ENCODE measurements around the gene NDUFA1.
"Not testable (repeated sequence)": the region's sequence is repeated elsewhere in the genome, so short reads cannot be mapped to it uniquely, and the experiment has no call there.

The NDUFA1 gene

GRCh38 chrX:119871599-119872395 is at the start of gene NDUFA1, which contains the start of gene RNF113A:
TSS of gene NDUFA1 (plus strand) at chrX:119871832. CDS start at chrX:119871912, 80 bp downstream.
TSS of gene RNF113A (minus strand) at chrX:119871733. CDS start at chrX:119871613, 120 bp downstream.
- peak; percentile 77 for DNase-seq (ENCODE audit: low read depth)

- DNase-seq (ENCODE audit: low read depth) = not testable (repeated sequence)
Observed at GRCh38 chrX:119824221-119824620, 47.4 kb upstream of the NDUFA1 start.

GRCh38 chrX:119826399-119826959 is 45.2 kb upstream of the NDUFA1 start:
- DNase-seq (ENCODE audit: low read depth) = no peak

GRCh38 chrX:119828446-119828845 is 43.2 kb upstream of the NDUFA1 start:
- DNase-seq (ENCODE audit: low read depth) = no peak

GRCh38 chrX:119833905-119834304 is 37.7 kb upstream of the NDUFA1 start:
- DNase-seq (ENCODE audit: low read depth) = no peak

DNA sequence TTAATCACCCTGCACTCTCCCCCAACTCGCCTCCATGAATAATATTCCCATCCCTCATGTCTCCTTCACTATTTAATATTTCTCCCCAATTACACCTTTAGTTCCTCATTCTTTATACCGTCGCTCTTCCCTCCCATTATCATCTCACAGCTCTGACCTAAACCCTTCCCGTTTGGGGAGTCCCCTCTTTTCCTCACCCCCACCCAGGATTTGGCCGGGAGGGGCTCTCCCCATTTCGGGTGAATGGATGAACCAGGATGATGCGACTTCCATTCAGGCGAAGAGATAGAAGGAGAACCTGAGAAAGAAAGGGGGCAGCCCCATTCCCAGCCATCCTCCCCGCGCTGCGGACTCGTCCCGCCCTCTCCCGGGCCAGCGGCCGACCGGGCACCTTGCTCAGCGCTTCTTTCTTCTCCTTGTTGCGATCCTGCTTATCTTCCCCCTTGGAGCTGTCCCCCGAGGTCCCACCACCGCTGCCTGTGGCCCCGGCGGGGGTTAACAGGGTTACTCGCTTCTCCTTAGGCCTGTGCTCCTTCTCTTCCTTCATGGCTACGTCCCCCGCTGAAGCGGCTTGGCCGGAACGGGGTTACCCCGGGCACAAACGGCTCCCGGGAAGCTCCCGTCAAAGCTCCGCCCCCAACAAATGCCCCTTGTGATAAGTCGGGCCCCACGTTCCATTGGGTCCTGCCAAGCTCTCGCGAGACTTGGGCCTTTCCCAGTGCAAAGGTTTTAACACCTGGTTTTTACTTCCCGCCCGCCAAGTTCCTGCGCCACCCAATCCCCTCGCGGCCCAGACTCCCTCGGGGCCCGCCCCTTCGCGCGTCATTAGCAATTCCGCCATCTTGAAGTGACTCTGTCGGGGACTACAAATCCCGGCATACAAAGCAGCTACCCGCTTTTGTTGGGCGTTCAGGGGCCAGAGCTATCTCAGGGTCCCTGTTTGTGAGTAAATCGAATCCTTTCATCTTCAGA is 19.0 kb upstream of the NDUFA1 start, which contains the start of gene UPF3B:
Gene UPF3B, minus strand, starts transcription at position 582 of the 972 bp plus-strand sequence. Its CDS starts 35 bp downstream, at position 547.
- DNase-seq (ENCODE audit: low read depth) = peak; percentile 84

DNA sequence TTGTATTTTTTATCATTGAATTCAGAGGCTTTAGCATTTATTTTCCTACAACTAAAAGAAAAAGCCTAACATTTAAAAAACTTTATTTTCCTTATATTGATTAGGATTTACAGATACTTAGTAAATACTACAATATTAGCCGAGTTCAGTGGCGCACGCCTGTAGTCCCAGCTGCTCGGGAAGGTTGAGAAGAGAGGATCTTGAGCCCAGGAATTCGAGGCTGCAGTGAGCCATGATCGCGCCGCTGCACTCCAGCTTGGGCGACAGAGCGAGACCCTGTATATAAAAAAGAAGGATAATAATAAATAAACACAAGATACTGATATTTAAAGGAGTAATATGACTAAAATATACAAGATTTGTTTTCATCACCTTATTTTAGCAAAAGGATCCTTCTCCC is 18.2 kb upstream of the NDUFA1 start:
- DNase-seq (ENCODE audit: low read depth) = no peak

DNA sequence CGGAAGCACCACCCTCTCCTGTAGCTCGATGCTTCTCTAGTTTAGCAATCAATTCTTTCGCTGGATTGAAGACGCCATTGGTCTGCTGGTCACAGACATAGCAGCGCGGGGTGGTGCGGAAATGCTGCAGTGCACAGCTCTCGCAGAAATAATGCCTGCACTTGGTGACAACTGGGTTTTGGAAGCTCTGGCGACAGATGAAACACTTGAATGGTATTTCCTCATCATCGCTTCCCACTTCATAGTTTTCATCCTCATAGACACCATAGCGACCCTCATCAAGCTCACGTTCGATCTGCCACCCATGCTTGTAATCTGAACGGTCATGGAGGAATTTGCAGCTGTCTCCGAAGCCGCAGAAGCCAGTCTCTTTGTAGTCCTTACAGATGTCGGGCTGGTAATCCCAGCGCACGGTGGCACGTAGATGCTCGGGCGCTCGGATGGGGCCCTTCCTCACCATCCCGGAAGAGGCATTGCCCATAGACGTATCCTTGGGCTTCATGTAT is 953 bp upstream of the NDUFA1 start:
- no peak for DNase-seq (ENCODE audit: low read depth)

DNA sequence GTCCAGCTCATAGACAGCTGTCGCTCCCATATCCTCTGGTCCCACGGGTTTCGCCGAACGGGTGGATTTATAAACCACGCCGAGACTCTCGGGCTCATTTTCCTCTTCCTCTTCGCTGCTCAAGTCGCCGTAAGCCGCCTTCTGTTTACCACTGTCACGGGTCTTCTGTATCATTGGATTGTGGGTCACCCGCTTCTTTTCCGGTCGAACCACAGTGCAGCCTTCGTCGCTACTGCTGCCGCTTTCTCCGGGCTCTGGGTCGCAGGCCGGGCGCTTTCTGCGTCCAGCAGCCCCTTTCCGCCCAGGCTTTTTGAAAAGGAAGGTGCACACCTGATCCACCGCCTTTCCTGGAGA is 410 bp upstream of the NDUFA1 start:
- DNase-seq (ENCODE audit: low read depth) = no peak

- DNase-seq (ENCODE audit: low read depth) = no peak
Observed at GRCh38 chrX:119878740-119879139, 7.1 kb downstream of the NDUFA1 start.

GRCh38 chrX:119880076-119880475 is 8.4 kb downstream of the NDUFA1 start:
- DNase-seq (ENCODE audit: low read depth) = no peak

- DNase-seq (ENCODE audit: low read depth) = no peak
Observed at GRCh38 chrX:119880552-119881437, 9.2 kb downstream of the NDUFA1 start.

DNA sequence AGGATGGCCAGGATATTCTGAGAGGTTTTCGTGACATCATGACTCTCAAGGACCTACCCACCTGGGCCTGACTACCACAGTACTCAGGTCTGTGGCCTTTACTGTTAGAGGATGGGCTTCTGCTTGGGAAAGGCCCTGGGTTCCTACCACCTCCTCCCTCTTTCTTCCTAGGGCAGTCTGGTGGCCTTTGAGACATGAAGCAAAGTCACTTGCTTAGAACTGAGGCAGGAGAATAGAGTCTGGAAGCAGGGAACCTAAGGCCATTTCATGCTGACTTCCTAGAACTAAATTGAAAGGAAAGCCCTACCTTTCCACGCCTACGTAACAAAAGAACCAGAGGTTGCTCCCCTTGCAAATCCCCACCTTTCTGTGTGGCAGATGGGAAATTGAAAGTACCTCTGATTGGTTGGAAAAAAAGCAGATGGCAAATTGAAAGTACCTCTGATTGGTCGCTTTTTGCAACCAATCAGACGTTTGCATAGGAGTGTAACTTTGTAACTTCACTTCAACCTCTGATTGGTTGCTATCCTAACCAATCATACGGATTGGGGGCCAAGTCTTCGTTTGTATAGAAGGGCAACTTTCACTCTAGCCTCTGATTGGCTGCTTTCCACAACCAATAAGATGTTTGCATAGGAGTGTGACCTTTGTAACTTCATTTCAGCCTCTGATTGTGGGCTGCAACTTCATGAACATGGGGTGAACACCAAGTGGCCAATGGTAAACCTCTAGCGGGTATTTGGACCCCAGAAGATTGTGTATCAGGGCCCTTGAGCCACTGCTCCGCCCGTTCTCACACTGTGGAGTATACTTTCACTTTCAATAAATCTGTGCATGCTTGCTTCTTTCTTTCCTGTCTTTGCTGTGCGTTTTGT is 14.2 kb downstream of the NDUFA1 start:
- no peak for DNase-seq (ENCODE audit: low read depth)

DNA sequence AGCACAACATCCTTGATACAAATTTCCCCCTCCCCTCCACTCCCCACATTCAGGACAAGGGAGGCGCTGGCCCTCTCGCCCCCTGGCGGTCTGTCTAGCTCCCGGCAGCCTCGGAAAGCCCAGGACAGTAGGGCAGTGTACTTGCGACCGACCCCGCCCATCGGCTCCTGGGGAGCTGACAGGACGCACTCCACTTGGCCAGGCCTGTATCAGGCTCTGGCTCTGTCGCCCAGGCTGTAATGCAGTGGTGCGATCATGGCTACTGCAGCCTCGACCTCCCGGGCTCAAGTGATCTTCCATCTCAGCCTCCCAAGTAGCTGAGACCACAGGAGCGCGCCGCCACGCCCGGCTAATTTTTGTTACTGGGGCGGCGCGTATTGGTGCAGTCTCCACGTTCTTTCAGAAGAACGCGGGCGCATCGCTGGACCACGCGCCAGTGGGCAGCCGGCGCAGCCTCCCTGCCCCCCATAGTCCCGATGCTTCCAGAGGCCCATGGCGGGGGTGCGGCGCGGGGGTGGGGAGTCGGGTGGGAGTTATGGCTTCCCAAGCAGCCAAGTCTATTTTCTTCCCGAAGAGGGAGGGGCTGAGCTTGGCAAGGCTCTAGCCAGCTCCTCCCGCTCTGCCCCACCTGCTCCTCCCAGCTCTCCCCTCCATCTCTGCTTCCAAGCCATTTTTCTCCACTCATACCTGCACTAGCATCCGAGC is 16.2 kb downstream of the NDUFA1 start:
- DNase-seq (ENCODE audit: low read depth) = peak; percentile 19

DNA sequence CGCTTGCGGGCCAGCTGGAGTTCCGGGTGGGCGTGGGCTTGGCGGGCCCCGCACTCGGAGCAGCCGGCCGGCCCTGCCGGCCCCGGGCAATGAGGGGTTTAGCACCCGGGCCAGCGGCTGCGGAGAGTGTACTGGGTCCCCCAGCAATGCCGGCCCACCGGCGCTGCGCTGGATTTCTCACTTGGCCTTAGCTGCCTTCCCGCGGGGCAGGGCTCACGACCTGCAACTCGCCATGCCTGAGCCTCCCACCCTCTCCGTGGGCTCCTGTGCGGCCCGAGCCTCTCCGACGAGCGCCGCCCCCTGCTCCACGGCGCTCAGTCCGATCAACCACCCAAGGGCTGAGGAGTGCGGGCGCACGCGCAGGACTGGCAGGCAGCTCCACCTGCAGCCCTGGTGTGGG is 19.0 kb downstream of the NDUFA1 start:
- DNase-seq (ENCODE audit: low read depth) = not testable (repeated sequence)

DNA sequence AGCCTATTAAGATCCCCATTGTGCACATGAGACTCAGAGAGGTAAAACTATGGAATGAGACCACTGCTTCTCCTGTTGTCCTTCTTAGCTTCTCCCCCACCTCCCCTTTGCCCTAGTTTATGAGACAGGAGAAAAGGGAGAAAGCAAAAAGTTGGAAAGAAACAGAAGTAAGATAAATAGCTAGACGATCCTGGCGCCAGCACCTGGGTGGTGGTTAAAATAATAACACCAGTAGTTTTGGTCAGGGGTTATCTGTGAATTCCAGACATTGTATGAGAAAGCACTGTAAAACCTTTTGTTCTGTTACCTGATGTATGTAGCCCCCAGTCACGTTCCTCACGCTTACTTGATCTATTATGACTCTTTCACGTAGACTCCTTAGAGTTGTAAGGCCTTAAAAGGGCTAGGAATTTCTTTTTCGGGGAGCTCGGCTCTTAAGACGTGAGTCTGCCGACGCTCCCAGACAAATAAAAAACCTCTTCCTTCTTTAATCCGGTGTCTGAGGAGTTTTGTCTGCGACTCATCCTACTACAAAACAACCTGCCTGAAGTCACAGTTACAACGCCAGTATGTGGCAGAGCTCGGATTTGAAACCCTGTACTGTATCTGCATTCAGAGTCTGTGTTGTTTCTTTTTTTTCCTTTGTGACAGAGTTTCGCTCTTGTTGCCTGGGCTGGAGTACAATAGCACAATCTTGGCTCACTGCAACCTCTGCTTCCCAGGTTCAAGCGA is 20.5 kb downstream of the NDUFA1 start:
- DNase-seq (ENCODE audit: low read depth) = not testable (repeated sequence)

DNA sequence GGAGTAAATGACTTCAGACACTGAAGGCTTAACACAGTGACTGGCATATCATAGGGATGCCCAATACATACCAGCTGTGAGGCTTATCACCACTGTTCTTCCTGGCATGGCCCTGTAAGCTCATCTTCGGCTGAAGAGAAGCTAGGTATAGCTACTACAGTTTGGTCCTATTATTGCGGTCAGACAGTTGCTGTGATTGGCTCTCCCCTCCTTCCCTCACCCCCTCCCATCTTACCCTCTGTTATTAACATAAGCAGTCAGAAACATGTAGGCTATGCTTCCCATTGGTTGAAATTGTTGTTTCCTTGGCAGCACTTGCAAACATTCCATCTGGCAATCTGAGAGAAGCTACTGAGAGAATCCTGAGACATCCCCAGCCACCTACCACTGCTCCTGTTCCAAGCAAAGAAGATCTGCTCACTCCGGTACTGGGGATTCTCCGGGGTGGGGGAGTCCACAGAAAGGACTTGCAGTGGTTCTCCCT is 24.3 kb downstream of the NDUFA1 start, which contains the start of gene AKAP14:
Gene AKAP14, plus strand, starts transcription at position 51 of the 484 bp plus-strand sequence. CDS start 7,331 bp downstream, outside the sequence.
- DNase-seq (ENCODE audit: low read depth) = no peak

GRCh38 chrX:119899125-119899524 is 27.5 kb downstream of the NDUFA1 start:
- DNase-seq (ENCODE audit: low read depth) = no peak

Data from stimulated activated CD8-positive, alpha-beta memory T cell treated with anti-CD3 and anti-CD28 coated beads, Interleukin-12 subunit alpha, Interleukin-12 subunit beta, amount 100 ng/mL, for 4 hours (primary cell).